ENCODE measurements around the gene COL9A3.
"Not testable (repeated sequence)": the region's sequence is repeated elsewhere in the genome, so short reads cannot be mapped to it uniquely, and the experiment has no call there.

Gene COL9A3

GRCh38 chr20:62856931-62857619 is 40.2 kb downstream of the COL9A3 start:
- DNase-seq (ENCODE audit: low spot score): no peak

GRCh38 chr20:62858058-62858830 is 41.4 kb downstream of the COL9A3 start:
- no peak for DNase-seq (ENCODE audit: low spot score)

- no peak for DNase-seq (ENCODE audit: low spot score)
Measured at GRCh38 chr20:62859721-62860120, 42.9 kb downstream of the COL9A3 start.

GRCh38 chr20:62860391-62860923 is 43.6 kb downstream of the COL9A3 start:
- no peak for DNase-seq (ENCODE audit: low spot score)

DNA sequence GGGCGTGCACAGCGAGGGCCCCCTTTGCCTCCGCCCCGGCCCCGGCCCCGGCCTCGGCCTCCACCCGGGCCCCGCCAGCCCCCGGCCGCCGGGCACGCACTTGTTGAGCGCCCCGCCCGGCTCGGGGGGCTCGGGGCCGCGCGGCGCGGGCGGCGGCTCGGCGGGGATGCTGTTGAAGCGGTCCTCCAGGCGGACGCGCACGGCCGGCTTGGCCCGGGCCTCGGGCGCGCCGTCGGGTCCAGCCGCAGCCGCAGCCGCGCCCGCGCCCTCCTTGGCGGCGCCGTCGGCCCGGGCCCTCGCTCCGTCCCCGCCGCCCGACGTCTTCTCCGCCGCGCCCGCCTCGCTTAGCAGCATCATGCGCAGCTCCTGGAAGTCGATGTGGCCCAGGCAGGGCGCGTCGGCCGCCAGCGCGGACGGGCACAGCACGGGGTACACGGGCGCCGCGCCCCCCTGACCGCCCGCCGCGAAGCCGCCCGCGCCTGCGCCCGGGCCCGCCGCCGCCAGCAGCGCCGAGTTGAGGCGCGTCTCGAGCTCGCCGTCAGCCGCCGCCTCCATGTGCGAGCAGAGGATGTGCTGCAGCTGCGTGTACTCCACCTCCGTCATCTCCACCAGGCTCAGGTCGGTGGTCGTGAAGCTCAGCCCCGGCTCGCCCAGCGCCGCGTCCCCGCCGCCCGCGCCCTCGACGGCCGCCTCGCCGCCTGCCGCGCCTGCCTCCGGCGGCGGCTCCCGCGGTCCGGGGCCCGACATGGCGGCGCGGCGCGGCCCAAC is 44.3 kb downstream of the COL9A3 start:
- DNase-seq (ENCODE audit: low spot score): peak; percentile 18

DNA sequence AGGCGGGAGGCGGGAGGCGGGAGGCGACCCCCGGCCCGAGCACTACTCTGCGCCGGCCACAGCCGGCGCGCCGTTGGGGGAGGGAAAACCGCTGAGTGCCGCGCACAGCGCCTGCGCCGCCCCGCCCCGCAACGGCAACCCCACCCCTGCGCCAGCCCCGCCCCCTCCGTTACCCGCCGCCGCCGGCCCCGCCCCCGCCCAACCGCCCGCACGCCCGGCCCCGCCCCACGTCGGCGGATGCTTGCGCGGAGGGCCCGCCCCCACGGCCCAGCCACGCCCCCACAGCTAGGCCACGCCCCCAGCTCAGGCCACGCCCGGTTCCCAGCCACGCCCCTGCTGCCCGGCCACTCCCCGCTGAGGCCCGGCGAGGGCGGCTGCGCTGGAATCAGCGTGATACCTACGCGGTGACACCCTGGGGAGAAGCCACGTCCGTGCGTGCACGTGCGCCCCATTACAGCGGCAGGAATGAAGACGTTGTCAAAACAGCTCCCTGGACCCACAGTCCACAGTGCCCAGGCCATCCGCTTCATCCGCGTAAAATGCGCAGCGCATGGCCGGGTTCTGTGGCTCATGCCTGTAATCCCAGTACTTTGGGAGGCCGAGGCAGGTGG is 45.0 kb downstream of the COL9A3 start, which contains the start of gene TCFL5:
Gene TCFL5 (minus strand): TSS at position 97 of the 611 bp plus-strand sequence. CDS start 152 bp downstream, outside the sequence.
- peak; percentile 89 for DNase-seq (ENCODE audit: low spot score)

DNA sequence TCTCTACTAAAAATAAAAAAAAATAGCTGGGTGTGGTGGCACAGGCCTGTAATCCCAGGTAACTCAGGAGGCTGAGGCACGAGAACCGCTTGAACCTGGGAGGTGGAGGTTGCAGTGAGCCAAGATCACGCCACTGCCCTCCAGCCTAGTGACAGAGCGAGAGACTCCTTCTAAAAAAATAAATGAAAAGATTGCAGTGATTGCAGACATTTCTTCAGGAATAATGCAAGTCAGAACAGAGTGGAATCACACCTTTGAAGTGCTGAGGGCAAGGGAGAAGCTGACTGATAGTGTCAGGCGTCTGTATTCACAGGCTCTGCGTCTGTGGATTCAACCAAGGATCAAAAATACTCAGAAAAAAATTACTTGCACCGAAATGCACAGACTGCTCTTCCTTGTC is 47.4 kb downstream of the COL9A3 start:
- DNase-seq (ENCODE audit: low spot score): no peak

- no peak for DNase-seq (ENCODE audit: low spot score)
Measured at GRCh38 chr20:62872184-62872847, 55.5 kb downstream of the COL9A3 start.

GRCh38 chr20:62872862-62873261 is 56.0 kb downstream of the COL9A3 start:
- no peak for DNase-seq (ENCODE audit: low spot score)

DNA sequence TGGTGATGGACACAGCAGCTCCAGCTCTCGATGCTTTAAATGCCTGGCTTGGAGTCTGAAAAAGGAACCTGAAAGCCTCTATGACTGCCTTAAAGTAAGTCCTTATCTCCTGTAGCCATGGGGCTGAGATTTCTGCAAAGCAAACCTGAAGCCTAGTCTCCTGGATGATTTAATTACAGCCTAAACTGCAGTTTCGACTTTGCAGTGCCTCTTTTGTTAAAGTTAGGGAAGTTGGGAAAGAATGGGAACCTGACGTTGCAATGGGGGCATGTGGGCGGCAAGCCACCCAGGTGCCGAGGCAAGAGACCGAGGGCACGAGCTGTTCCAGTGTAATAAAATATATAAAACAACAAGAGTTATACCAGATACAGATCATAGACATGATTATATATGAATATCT is 56.4 kb downstream of the COL9A3 start:
- DNase-seq (ENCODE audit: low spot score): no peak

- not testable (repeated sequence) for DNase-seq (ENCODE audit: low spot score)
Measured at GRCh38 chr20:62873681-62874031, 56.8 kb downstream of the COL9A3 start.

- DNase-seq (ENCODE audit: low spot score): no peak
Measured at GRCh38 chr20:62874964-62875344, 58.1 kb downstream of the COL9A3 start.

GRCh38 chr20:62875419-62876361 is 58.8 kb downstream of the COL9A3 start:
- DNase-seq (ENCODE audit: low spot score): no peak

GRCh38 chr20:62876501-62876901 is 59.7 kb downstream of the COL9A3 start:
- no peak for DNase-seq (ENCODE audit: low spot score)

GRCh38 chr20:62876902-62877816 is 60.3 kb downstream of the COL9A3 start:
- DNase-seq (ENCODE audit: low spot score): no peak

GRCh38 chr20:62878244-62879038 is 61.6 kb downstream of the COL9A3 start:
- DNase-seq (ENCODE audit: low spot score): no peak

GRCh38 chr20:62879275-62880146 is 62.7 kb downstream of the COL9A3 start:
- no peak for DNase-seq (ENCODE audit: low spot score)

Measured in CD4-positive, alpha-beta T cell treated with Interleukin-6 at 100 ng/mL for 8 hours (primary cell).